Measurements from ENCODE around the gene FBL.

The FBL gene

GRCh38 chr19:39843919-39844793 lies 2.0 kb downstream of the FBL start:
- Histone ChIP-seq H3K4me3 (ENCODE audit: low read length) (peak overlapping the region; percentile 94), H4K20me1 (ENCODE audit: control insufficient read depth, insufficient read depth, low read depth, low read length) (peaks cover 40% of the 10 kb centered on the region), H3K4me2 (ENCODE audit: low read length) (peak overlapping the region; percentile 95), H3K27me3 (ENCODE audit: control insufficient read depth, low read length) (no peaks in the 10 kb centered on the region), H3K27ac (ENCODE audit: low read depth, low read length) (peak overlapping the region; percentile 55), H3K9me2 (replicated peaks; ENCODE audit: control insufficient read depth, low read length) (no peaks in the 10 kb centered on the region), H3K36me3 (ENCODE audit: control insufficient read depth, low read length) (peaks cover 64% of the 10 kb centered on the region), H3K4me1 (ENCODE audit: control insufficient read depth, low read length) (peaks cover 38% of the 10 kb centered on the region), H3K9me3 (ENCODE audit: control insufficient read depth, insufficient read depth, low read length) (no peaks in the 10 kb centered on the region), H3K79me2 (ENCODE audit: control insufficient read depth, low read length) (peaks cover 71% of the 10 kb centered on the region), H3F3A (ENCODE audit: control insufficient read depth, insufficient read depth) (no peaks in the 10 kb centered on the region)
- TF ChIP-seq CTCF (IDR thresholded peaks at IDR 0.05; ENCODE audit: low read depth, low read length, poor library complexity, severe bottlenecking) (peak; percentile 73), EZH2phosphoT487 (IDR thresholded peaks at IDR 0.05; ENCODE audit: borderline replicate concordance, low read length) (no peak)

- Histone ChIP-seq H3K9me3 (ENCODE audit: control insufficient read depth, insufficient read depth, low read length) (no peaks in the 10 kb centered on the region), H3K4me3 (ENCODE audit: low read length) (peak overlapping the region; percentile 94), H3K79me2 (ENCODE audit: control insufficient read depth, low read length) (peaks cover 79% of the 10 kb centered on the region), H3K9me2 (replicated peaks; ENCODE audit: control insufficient read depth, low read length) (no peaks in the 10 kb centered on the region), H3K4me1 (ENCODE audit: control insufficient read depth, low read length) (peaks cover 38% of the 10 kb centered on the region), H3F3A (ENCODE audit: control insufficient read depth, insufficient read depth) (0 out of 2 replicates have a peak, but pooled peaks cover 2% of the 10 kb centered on the region), H3K27me3 (ENCODE audit: control insufficient read depth, low read length) (no peaks in the 10 kb centered on the region), H3K36me3 (ENCODE audit: control insufficient read depth, low read length) (peaks cover 77% of the 10 kb centered on the region), H3K4me2 (ENCODE audit: low read length) (peak overlapping the region; percentile 95), H4K20me1 (ENCODE audit: control insufficient read depth, insufficient read depth, low read depth, low read length) (peaks cover 41% of the 10 kb centered on the region), H3K27ac (ENCODE audit: low read depth, low read length) (no peak overlapping the region)
- no peak for TF ChIP-seq EZH2phosphoT487 (IDR thresholded peaks at IDR 0.05; ENCODE audit: borderline replicate concordance, low read length)
- no peak for TF ChIP-seq CTCF (IDR thresholded peaks at IDR 0.05; ENCODE audit: low read depth, low read length, poor library complexity, severe bottlenecking)
Observed at GRCh38 chr19:39842693-39843435, 3.3 kb downstream of the FBL start.

GRCh38 chr19:39841041-39841440 lies 5.1 kb downstream of the FBL start:
- Histone ChIP-seq H4K20me1 (ENCODE audit: control insufficient read depth, insufficient read depth, low read depth, low read length) (peaks cover 41% of the 10 kb centered on the region), H3K4me3 (ENCODE audit: low read length) (no peak overlapping the region), H3K36me3 (ENCODE audit: control insufficient read depth, low read length) (peaks cover 95% of the 10 kb centered on the region), H3K9me2 (replicated peaks; ENCODE audit: control insufficient read depth, low read length) (no peaks in the 10 kb centered on the region), H3K9me3 (ENCODE audit: control insufficient read depth, insufficient read depth, low read length) (no peaks in the 10 kb centered on the region), H3F3A (ENCODE audit: control insufficient read depth, insufficient read depth) (peaks cover 8% of the 10 kb centered on the region), H3K79me2 (ENCODE audit: control insufficient read depth, low read length) (peaks cover 78% of the 10 kb centered on the region), H3K27ac (ENCODE audit: low read depth, low read length) (no peak overlapping the region), H3K4me2 (ENCODE audit: low read length) (no peak overlapping the region), H3K4me1 (ENCODE audit: control insufficient read depth, low read length) (peaks cover 26% of the 10 kb centered on the region), H3K27me3 (ENCODE audit: control insufficient read depth, low read length) (no peaks in the 10 kb centered on the region)
- no peak for TF ChIP-seq EZH2phosphoT487 (IDR thresholded peaks at IDR 0.05; ENCODE audit: borderline replicate concordance, low read length)
- TF ChIP-seq CTCF (IDR thresholded peaks at IDR 0.05; ENCODE audit: low read depth, low read length, poor library complexity, severe bottlenecking) = no peak
